IMR-90 (cell line): ENCODE results near the gene DLG5.

Experiments used
- CHD1 ChIP-seq: IDR thresholded peaks from 2 replicates; pipeline ENCODE4 v1.6.1; 2012; ENCODE audit warnings: low read depth, low read length, improper control_type of control experiment
- CTCF ChIP-seq: conservative IDR thresholded peaks from 2 replicates; pipeline ENCODE4 v1.5.1; 2012; ENCODE audit warnings: mild to moderate bottlenecking, low read depth, low read length, improper control_type of control experiment
- RCOR1 ChIP-seq: IDR thresholded peaks from 2 replicates; pipeline ENCODE4 v1.6.1; 2012; ENCODE audit warnings: mild to moderate bottlenecking, low read length, improper control_type of control experiment; ENCODE audit not compliant: insufficient replicate concordance

GRCh38 chr10:77827366-77827765, 99.2 kb downstream of the DLG5 start:
- TF ChIP-seq CTCF (no peak), RCOR1 (no peak), CHD1 (no peak)
